Colonic mucosa (tissue), 4 donors: Measurements from ENCODE around the gene SSX3. TPM values are rescaled to one million over a fixed set of nuclear protein-coding genes. Genes with fewer than 3 reads are reported as not detected.

Experiments used
- DNase-seq: peaks from one replicate; pipeline ENCODE4 v3.0.0-alpha.2; 2020
- H3K27ac ChIP-seq: fragments of 200-600 bp; one replicate; pipeline ENCODE4 v1.8.0; 2021
- H3K27me3 ChIP-seq: fragments of 200-600 bp; one replicate; pipeline ENCODE4 v1.8.0; 2021
- H3K36me3 ChIP-seq: fragments of 200-600 bp; one replicate; pipeline ENCODE4 v1.8.0; 2021
- H3K4me1 ChIP-seq: fragments of 200-600 bp; one replicate; pipeline ENCODE4 v1.8.0; 2021; ENCODE audit warnings: mild to moderate bottlenecking
- H3K4me3 ChIP-seq: fragments of 200-600 bp; one replicate; pipeline ENCODE4 v1.8.0; 2021
- H3K9ac ChIP-seq, 2 donors: one replicate each; pipeline ENCODE4 v1.7.0; 2013; ENCODE audit warnings: control low read depth in 2 of 2, low read depth in 2 of 2, low read length in 2 of 2
- H3K9me3 ChIP-seq: fragments of 200-600 bp; one replicate; pipeline ENCODE4 v1.8.0; 2021
- intact Hi-C: fragments of 100-400 bp; cut with DNase I; formaldehyde crosslinking; loops from one replicate; pipeline ENCODE4 v1.14.1; 2022
- total RNA-seq, 2 donors: library from RNA; stranded (reverse); fragmentation: NEBNext Ultra II Directional in 1 of 2; extraction: Animal tissue kit (Norgen Biotek cat#: 25700) in 1 of 2; gene quantifications; one replicate each; pipeline ENCODE4 v1.2.1, GENCODE V29; 2021
- TF ChIP-seq, protein P1 (sequence below): fragments of 200-600 bp; IDR thresholded peaks from one replicate; pipeline ENCODE4 v1.8.0; 2022; ENCODE audit warnings: antibody characterized with exemption, mild to moderate bottlenecking
- donor health status: healthy.
- donor health status: DM: no; HTN: no; CAD: no.
- donor health status: DM: no; HTN: no; CAD: no.

SSX3 gene
- total RNA-seq, 2 donors from 2014 or later, result not detected

GRCh38 chrX:48306175-48306574 is 50.3 kb downstream of the SSX3 start:
- H3K9me3 ChIP-seq, result no peaks in the 10 kb centered on the region
- intact Hi-C loops, result no loop called here
- TF ChIP-seq, protein P1, sequence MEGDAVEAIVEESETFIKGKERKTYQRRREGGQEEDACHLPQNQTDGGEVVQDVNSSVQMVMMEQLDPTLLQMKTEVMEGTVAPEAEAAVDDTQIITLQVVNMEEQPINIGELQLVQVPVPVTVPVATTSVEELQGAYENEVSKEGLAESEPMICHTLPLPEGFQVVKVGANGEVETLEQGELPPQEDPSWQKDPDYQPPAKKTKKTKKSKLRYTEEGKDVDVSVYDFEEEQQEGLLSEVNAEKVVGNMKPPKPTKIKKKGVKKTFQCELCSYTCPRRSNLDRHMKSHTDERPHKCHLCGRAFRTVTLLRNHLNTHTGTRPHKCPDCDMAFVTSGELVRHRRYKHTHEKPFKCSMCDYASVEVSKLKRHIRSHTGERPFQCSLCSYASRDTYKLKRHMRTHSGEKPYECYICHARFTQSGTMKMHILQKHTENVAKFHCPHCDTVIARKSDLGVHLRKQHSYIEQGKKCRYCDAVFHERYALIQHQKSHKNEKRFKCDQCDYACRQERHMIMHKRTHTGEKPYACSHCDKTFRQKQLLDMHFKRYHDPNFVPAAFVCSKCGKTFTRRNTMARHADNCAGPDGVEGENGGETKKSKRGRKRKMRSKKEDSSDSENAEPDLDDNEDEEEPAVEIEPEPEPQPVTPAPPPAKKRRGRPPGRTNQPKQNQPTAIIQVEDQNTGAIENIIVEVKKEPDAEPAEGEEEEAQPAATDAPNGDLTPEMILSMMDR, result no peak

More at GRCh38 chrX:48306175-48306574, 50.3 kb downstream of the SSX3 start:
- Histone ChIP-seq H3K27me3 (no peaks in the 10 kb centered on the region), H3K4me1 (no peaks in the 10 kb centered on the region), H3K9ac (no peak overlapping the region), H3K36me3 (no peaks in the 10 kb centered on the region), H3K4me3 (no peak overlapping the region), H3K27ac (no peak overlapping the region)
- DNase-seq, result no peak

Other genes with a start within 250 kb of the SSX3 start
- gene SPACA5B, start 226.1 kb downstream of the SSX3 start, total RNA-seq, result not detected
- gene SSX5, start 159.9 kb downstream of the SSX3 start, total RNA-seq, result not detected
- gene SSX1, start 101.3 kb downstream of the SSX3 start, total RNA-seq, result under 1 TPM in 1 of 2 donors, not detected in 1; 0.32 TPM
- gene SSX4, start 26.8 kb upstream of the SSX3 start, total RNA-seq, result not detected
- not detected for gene SSX4B, start 55.3 kb upstream of the SSX3 start, total RNA-seq
- 10 to 100 TPM; 18.8 to 89.3 TPM for gene SLC38A5, start 113.6 kb upstream of the SSX3 start, total RNA-seq
- 10 to 100 TPM; 18.0 to 38.7 TPM for gene FTSJ1, start 119.5 kb upstream of the SSX3 start, total RNA-seq
- gene PORCN, start 152.3 kb upstream of the SSX3 start, total RNA-seq, result 1 to 10 TPM; 3.6 to 5.3 TPM
- 100 to 1,000 TPM; 225 to 271 TPM for gene EBP, start 165.1 kb upstream of the SSX3 start, total RNA-seq
- 10 to 100 TPM in 1 of 2 donors, 1 to 10 TPM in 1; 8.1 to 11.6 TPM for gene TBC1D25, start 183.0 kb upstream of the SSX3 start, total RNA-seq
- gene RBM3, start 217.8 kb upstream of the SSX3 start, total RNA-seq, result 100 to 1,000 TPM in 1 of 2 donors, 10 to 100 TPM in 1; 92.1 to 175 TPM
- 100 to 1,000 TPM in 1 of 2 donors, 10 to 100 TPM in 1; 90.4 to 121 TPM for gene WDR13, start 240.8 kb upstream of the SSX3 start, total RNA-seq